Small intestine (tissue), 7 donors: ENCODE measurements around the gene PADI2. TPM values are rescaled to one million over a fixed set of nuclear protein-coding genes. Genes with fewer than 3 reads are reported as not detected.

ENCODE experiments used
- DNase-seq, 2 donors: peaks; one replicate each; pipeline versions ENCODE4 v3.0.0 to v3.0.0-alpha.2; 2013
- FAIRE-seq: peaks from 2 replicates; lab custom pipeline; 2012; peaks lifted over from hg19 to GRCh38; lab: Jason Lieb, UNC
- H3K27ac ChIP-seq, 3 donors: one replicate each; pipeline ENCODE4 v1.5.1; 2013; ENCODE audit warnings: low read length in 2 of 3, mild to moderate bottlenecking in 2 of 3, control low read depth in 1 of 3, inconsistent platforms in 1 of 3, low read depth in 1 of 3, moderate library complexity in 1 of 3
- H3K27me3 ChIP-seq, 3 donors: one replicate each; pipeline ENCODE4 v1.6.1; 2013; ENCODE audit warnings: low read length in 3 of 3, inconsistent platforms in 1 of 3; ENCODE audit not compliant: control insufficient read depth in 3 of 3, insufficient read depth in 3 of 3
- H3K36me3 ChIP-seq, 3 donors: one replicate each; pipeline ENCODE4 v1.6.1; 2013; ENCODE audit warnings: low read length in 3 of 3, inconsistent platforms in 1 of 3, low read depth in 1 of 3, mild to moderate bottlenecking in 1 of 3, moderate library complexity in 1 of 3; ENCODE audit not compliant: control insufficient read depth in 3 of 3, insufficient read depth in 2 of 3
- H3K4me1 ChIP-seq, 3 donors: one replicate each; pipeline ENCODE4 v1.6.1; 2013; ENCODE audit warnings: low read length in 2 of 3, inconsistent platforms in 1 of 3, low read depth in 1 of 3, mild to moderate bottlenecking in 1 of 3, moderate library complexity in 1 of 3; ENCODE audit not compliant: control insufficient read depth in 3 of 3, insufficient read depth in 2 of 3
- H3K4me3 ChIP-seq, 3 donors: one replicate each; pipeline ENCODE4 v1.5.1; 2013; ENCODE audit warnings: low read length in 3 of 3, control low read depth in 1 of 3, inconsistent platforms in 1 of 3, low read depth in 1 of 3, mild to moderate bottlenecking in 1 of 3, moderate library complexity in 1 of 3
- H3K9me3 ChIP-seq, 2 donors: one replicate each; pipeline ENCODE4 v1.6.1; 2013; ENCODE audit warnings: low read depth in 1 of 2, low read length in 1 of 2; ENCODE audit not compliant: control insufficient read depth in 2 of 2, insufficient read depth in 1 of 2
- WGBS, 3 donors: extraction: QIAGEN DNeasy Blood & Tissue Kit; methylation state at CpG; one replicate each; pipeline ENCODE4 v1.1.7; 2013; 5-methylcytosine and 5-hydroxymethylcytosine counted together
- polyA plus RNA-seq, 4 donors: library from polyadenylated mRNA; stranded (reverse) in 3 of 4; unstranded in 1 of 4; fragments of 200-250 nt in 3 of 4; fragments of 120-200 nt in 1 of 4; gene quantifications; one replicate each; pipeline versions ENCODE4 v1.2.1 to v1.2.3, GENCODE V29; 2013
- donor health status: healthy with polysubstance abuse.
- donor health status: control.
- donor health status: control.
- donor health status: Bipolar disorder and iron deficiency.
- donor health status: healthy.

PADI2 gene
- polyA plus RNA-seq, 4 donors, result 0.28 to 95.2 (median 0.54) TPM; not detected in 1

- FAIRE-seq (no peak), DNase-seq (no peak)
- Histone ChIP-seq H3K36me3 (peaks cover 0 to 16% (median 0%) of the 10 kb centered on the region in 3 donors), H3K4me3 (no peak overlapping the region), H3K27ac (no peak overlapping the region), H3K9me3 (peaks cover 0 to 4% of the 10 kb centered on the region in 2 donors), H3K27me3 (no peaks in the 10 kb centered on the region), H3K4me1 (no peaks in the 10 kb centered on the region)
- WGBS, 3 donors, result 33 to 72% (median 40%) methylated on average over 4 of the region's 4 CpGs
Measured at GRCh38 chr1:17080880-17081279, 38.4 kb downstream of the PADI2 start.

- H3K36me3 ChIP-seq, result peaks cover 0 to 16% (median 0%) of the 10 kb centered on the region in 3 donors
- H3K4me3 ChIP-seq, result no peak overlapping the region
- WGBS, 3 donors, result 85 to 90% (median 87%) methylated on average over 8 of the region's 8 CpGs
- no peaks in the 10 kb centered on the region for H3K4me1 ChIP-seq
- H3K27me3 ChIP-seq, result no peaks in the 10 kb centered on the region
- H3K9me3 ChIP-seq, result peaks cover 0 to 4% of the 10 kb centered on the region in 2 donors
- H3K27ac ChIP-seq, result no peak overlapping the region
- DNase-seq, result no peak
- no peak for FAIRE-seq
Measured at GRCh38 chr1:17080085-17080759, 39.0 kb downstream of the PADI2 start.

- 86 to 88% (median 87%) methylated on average over 16 of the region's 16 CpGs for WGBS, 3 donors
- H3K36me3 ChIP-seq, result peaks cover 0 to 14% (median 0%) of the 10 kb centered on the region in 3 donors
- no peak overlapping the region for H3K27ac ChIP-seq
- H3K4me3 ChIP-seq, result no peak overlapping the region
- H3K9me3 ChIP-seq, result peaks cover 0 to 4% of the 10 kb centered on the region in 2 donors
- FAIRE-seq, result no peak
- H3K4me1 ChIP-seq, result no peaks in the 10 kb centered on the region
- DNase-seq, result no peak
- no peaks in the 10 kb centered on the region for H3K27me3 ChIP-seq
Measured at GRCh38 chr1:17078991-17079868, 40.0 kb downstream of the PADI2 start.

GRCh38 chr1:17075470-17076255 is 43.6 kb downstream of the PADI2 start:
- H3K36me3 ChIP-seq, result peaks cover 0 to 9% (median 0%) of the 10 kb centered on the region in 3 donors
- DNase-seq, result peak in 1 of 2 donors; percentile 57
- no peaks in the 10 kb centered on the region for H3K4me1 ChIP-seq
- H3K27ac ChIP-seq, result no peak overlapping the region
- 63 to 71% (median 68%) methylated on average over 17 of the region's 17 CpGs for WGBS, 3 donors
- peaks cover 0 to 4% of the 10 kb centered on the region in 2 donors for H3K9me3 ChIP-seq
- no peak for FAIRE-seq
- H3K4me3 ChIP-seq, result no peak overlapping the region
- no peaks in the 10 kb centered on the region for H3K27me3 ChIP-seq

GRCh38 chr1:17071794-17072193 is 47.5 kb downstream of the PADI2 start:
- Histone ChIP-seq H3K27ac (no peak overlapping the region), H3K27me3 (no peaks in the 10 kb centered on the region), H3K36me3 (peaks cover 0 to 9% (median 0%) of the 10 kb centered on the region in 3 donors), H3K4me1 (no peaks in the 10 kb centered on the region), H3K9me3 (no peaks in the 10 kb centered on the region), H3K4me3 (no peak overlapping the region)
- DNase-seq, result no peak
- WGBS, 3 donors, result 79 to 87% (median 82%) methylated on average over 6 of the region's 6 CpGs
- no peak for FAIRE-seq

GRCh38 chr1:17070163-17070525 is 49.1 kb downstream of the PADI2 start:
- DNase-seq (no peak), FAIRE-seq (no peak)
- H3K36me3 ChIP-seq, result peaks cover 0 to 9% (median 0%) of the 10 kb centered on the region in 3 donors
- H3K27me3 ChIP-seq, result no peaks in the 10 kb centered on the region
- H3K27ac ChIP-seq, result no peak overlapping the region
- H3K4me1 ChIP-seq, result no peaks in the 10 kb centered on the region
- no peak overlapping the region for H3K4me3 ChIP-seq
- 73 to 77% (median 74%) methylated on average over 10 of the region's 10 CpGs for WGBS, 3 donors
- peaks cover 0 to 3% of the 10 kb centered on the region in 2 donors for H3K9me3 ChIP-seq

- Histone ChIP-seq H3K36me3 (peaks cover 0 to 9% (median 0%) of the 10 kb centered on the region in 3 donors), H3K9me3 (peaks cover 0 to 7% of the 10 kb centered on the region in 2 donors), H3K4me3 (no peak overlapping the region), H3K27ac (no peak overlapping the region), H3K27me3 (no peaks in the 10 kb centered on the region), H3K4me1 (no peaks in the 10 kb centered on the region)
- no peak for FAIRE-seq
- 88 to 90% (median 89%) methylated on average over 6 of the region's 6 CpGs for WGBS, 3 donors
- no peak for DNase-seq
Measured at GRCh38 chr1:17069452-17070162, 49.6 kb downstream of the PADI2 start.
